NCI-H1930 (cell line): Measurements from ENCODE around the gene SRRD.
"Not testable (repeated sequence)": the region's sequence is repeated elsewhere in the genome, so short reads cannot be mapped to it uniquely, and the experiment has no call there.

Experiments used
- DNase-seq, 2 experiments: peaks; one replicate each; lab custom pipeline; 2025; lab: John Stamatoyannopoulos, UW

Gene SRRD, protein sequence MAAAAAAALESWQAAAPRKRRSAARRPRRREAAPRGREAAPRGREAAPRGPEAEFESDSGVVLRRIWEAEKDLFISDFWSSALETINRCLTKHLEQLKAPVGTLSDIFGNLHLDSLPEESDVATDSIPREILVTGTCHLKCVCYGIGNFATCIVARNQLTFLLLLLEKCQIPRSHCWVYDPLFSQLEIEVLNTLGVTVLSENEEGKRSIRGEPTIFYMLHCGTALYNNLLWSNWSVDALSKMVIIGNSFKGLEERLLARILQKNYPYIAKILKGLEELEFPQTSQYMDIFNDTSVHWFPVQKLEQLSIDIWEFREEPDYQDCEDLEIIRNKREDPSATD

DNA sequence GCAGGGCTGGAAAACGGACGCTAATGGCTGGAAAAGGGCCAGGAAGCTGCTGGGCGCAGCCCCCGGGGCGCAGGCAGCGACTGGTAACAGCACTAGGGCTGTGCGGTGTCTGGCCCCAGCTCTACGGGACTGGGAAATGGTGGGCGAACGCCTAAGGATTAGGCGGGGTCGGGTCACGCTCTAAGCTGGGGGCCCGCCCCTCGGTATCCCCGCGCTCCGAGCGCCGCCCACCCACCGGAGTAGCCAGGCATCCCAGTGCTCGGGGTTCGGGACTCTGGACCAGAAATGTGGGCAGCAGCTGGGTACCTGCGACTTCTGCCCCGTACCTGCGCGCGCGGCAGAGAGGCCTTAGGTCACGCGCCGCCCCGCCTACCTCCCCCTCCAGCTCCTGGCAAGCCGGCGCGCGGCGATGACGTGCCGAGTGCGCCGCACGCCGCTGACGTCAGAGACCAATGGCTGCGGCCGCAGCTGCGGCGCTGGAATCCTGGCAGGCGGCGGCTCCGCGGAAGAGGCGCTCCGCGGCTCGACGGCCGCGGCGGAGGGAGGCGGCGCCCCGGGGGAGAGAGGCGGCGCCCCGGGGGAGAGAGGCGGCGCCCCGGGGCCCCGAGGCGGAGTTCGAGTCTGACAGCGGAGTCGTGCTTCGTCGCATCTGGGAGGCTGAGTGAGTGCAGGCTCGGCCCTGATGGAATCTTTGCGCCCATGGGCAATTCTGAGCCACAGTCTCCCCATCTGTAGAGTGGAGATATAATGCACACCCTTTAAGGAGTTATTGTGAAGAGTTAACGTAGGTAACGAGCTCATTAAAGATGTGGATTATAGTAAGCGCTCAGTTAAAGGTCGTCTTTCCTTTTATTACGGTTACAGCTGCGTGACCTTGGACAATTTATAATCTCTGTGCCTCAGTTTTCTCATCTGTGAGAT lies at the start of gene SRRD, which contains the start of gene HPS4:
SRRD (plus strand) TSS at position 439 of the 921 bp plus-strand sequence; CDS start at position 453, 14 bp downstream.
HPS4 (minus strand) TSS at position 345 of the 921 bp plus-strand sequence. CDS start 2,021 bp downstream, outside the sequence.
- DNase-seq, result peak; percentile 73 to 90

DNA sequence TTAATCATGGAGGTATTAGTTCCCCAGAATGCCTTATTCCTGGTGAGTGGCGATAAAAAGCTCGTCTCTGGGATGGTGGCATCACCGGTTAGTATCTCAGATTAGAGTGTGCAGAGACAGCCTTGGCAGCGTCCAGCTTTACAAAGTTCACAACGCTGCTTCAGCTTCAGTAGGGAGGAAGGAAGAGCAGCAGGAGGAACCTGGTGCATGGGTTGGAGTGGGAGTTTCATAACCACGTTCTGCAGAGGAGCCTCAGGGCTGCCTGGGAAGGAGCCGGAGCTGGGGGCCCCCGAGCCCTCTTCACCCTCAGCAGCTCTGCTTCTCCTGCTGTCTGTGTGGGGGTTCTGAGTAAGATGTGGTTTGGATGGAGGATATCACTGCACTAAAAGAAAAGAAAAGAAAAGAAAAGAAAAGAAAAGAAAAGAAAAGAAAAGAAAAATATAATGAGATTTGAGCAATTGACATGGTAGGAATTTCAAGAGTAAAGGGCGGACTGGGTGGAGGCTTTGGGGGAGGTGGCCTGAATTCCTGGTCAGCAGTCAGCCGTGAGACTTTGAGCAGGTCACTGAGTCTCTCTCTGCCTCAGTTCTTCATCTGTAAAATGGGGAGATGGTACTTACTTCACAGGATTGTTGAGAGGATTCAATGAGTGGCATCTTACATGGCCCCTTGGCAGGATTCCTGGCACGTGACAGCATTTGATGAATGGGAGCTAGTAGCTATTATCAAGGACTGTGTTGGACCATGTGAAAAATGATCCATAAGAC lies 48.2 kb upstream of the SRRD start:
- DNase-seq, result no peak

DNA sequence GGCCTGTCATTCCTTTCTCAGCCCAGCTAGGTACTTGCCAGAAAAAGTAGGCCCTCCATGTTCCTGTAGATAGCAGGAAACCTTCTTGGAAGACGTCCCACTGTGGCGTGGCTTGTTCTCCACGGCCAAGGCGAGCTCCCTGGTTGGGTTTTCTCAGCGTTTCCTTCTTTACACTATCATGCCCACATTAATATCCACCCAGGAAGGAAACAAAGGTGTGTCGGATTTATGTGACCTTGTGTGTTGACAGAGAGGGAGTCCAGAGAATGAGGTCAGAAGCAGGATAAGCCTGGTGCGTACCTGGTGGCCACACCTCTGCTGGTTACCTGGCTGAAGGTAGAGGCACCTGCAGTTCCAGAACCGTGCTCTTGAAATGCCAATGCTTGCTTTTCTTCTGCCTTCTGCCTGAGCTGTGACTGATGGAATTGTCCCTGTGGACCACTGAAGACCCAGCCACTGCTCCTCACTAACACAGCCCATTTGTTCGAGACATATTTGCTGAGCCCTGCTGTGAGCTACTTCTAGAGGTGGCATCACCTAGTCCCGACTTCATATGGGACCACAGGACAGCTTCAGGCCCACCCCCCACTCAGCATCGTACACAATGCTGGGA lies 46.7 kb upstream of the SRRD start:
- DNase-seq, result no peak

DNA sequence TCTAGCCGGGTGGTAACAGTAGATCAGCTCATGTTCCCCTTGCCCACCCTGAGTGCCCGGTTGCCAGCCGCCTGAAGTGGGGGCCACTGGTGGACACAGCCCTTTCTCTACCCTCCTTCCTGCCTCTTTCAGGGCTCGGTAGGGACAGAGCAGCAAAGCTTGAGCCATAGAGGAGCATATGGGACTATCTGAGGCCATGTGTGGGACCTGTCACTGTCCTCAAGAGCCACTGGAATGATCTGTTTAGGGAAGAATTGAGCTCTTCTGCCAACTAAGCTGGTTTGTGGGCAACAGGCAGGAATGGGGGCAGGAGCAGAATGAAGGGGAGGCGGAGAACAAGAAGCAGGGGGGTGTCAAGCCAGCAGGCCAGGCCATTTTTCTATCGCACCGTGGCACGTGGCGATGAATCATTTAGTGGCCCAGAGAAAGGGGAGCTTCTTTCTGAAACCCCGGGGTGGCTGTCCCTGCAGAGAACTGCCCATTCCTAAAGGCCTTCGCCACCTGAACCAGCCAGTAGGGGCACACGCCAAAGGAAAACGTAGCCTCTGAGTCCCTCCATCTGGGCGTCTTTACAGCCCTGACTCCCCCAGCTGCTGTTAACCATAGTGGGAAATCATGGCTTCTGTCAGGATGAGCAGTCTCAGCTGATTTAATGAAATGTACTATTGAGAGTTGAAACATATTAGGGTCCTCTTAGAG lies 45.8 kb upstream of the SRRD start:
- DNase-seq, result no peak

DNA sequence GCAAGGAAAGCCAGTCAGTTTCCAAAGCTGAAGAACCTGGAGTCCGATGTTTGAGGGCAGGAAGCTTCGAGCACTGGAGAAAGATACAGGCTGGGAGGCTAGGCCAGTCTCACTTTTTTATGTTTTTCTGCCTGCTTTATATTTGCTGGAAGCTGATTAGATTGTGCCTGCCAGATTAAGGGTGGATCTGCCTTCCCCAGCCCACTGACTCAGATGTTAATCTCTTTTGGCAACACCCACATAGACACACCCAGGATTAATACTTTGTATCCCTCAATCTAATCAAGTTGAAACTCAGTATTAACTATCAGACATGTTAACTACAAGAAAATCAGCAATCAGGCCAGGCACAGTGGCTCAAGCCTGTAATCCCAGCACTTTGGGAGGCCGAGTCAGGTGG lies 44.9 kb upstream of the SRRD start:
- DNase-seq, result not testable (repeated sequence)

DNA sequence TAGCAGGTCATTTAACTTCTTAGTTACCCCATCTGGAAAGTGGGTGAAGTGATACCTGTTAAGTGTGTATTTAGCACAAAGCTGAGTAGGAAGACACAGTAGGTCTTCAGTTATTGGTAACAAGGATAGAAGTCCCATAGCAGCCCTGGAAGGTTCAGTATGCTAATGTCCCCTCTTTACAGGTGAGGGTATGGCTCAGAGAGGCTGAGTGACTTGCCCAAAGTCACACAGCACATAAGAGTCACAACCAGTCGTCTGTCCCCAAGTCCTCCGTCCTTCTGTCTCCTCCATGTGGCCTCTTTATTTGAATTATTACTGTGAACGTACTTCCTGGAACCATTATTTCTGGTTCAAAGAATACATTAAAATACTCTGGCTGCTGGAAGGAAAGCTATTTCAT lies 44.1 kb upstream of the SRRD start:
- DNase-seq, result no peak

DNA sequence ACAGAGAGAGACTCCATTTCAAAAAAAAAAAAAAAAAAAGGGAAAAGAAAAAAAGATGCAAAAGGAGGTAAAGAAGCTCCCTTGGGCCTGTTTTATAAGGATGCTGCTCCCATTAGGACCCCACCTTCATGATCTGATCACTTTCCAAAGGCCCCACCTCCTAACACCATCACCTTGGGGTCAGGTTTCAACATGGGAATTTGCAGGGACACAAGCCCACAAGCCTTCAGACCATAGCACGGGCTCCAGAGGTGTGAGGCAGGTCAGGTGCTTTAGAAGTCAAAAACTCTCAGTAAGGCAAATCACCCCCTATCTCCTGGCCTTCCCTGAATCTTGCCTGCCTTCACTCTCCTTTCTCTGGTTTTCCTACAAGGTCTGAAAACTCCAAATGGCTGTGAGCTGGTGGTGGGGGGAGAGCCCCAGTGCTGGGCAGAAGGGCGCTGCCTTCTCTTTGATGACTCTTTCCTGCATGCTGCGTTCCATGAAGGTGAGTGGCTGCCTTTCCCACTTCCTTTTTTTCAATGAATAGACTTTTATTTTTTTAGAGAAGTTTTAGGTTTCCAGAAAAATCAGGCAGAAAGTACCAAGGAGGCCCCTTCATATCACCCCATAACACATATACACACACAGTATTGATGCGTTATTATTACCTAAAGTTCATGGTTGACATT lies 41.5 kb upstream of the SRRD start:
- DNase-seq, result no peak

DNA sequence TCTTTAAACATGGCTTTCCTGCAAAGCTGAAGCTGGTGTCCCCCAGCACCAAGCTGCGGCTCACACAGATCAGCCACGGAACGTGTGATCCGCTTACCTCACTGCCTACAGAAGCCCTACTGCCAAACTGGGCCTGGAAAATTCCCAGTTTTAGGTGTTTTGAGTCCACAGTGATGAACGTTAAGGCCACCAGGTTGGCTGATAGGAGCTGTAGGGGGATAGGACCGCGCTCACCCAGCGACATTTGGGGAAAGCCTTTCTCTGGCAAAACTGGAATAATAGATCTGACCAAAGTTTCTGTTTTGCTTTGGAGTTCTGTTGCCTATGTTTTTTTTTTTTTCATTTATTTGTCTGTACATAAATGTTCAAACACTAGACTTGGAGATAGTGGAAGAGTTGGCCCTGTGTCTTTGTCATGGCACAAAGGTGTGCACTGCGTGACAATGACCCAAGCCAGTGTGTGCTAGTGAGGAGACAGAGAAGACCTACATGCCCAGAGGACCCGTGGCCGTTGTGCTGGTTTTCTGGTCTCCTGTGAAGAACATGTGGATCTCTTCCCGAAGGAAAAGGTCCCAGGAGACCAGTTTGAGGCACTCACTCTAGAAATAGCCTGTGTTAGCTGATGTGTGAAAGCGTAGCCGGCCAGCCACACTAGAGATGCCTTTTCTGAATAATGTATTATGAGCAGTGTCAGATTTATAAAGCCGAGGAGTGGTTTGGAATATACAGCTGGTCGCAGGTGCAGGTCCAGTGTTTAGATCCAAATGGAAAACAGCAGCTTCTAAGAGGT lies 39.6 kb upstream of the SRRD start:
- DNase-seq, result no peak

DNA sequence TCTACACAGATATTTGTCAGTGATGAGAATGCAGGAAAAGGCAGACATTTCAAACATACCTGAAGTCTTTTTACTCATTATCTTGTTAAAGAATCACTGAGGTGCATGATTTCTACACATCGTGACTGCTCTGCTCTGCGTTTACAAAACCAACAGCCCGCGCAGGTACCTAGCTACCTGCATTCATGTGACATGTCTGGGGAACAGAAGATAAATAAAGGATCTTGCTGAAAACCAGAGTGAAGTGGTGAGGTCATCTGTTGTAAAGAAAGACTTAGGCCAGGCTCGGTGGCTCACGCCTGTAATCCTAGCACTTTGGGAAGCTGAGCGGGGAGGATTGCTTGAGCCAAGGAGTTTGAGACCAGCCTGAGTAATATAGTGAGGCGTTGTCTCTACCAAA lies 38.9 kb upstream of the SRRD start:
- no peak for DNase-seq

DNA sequence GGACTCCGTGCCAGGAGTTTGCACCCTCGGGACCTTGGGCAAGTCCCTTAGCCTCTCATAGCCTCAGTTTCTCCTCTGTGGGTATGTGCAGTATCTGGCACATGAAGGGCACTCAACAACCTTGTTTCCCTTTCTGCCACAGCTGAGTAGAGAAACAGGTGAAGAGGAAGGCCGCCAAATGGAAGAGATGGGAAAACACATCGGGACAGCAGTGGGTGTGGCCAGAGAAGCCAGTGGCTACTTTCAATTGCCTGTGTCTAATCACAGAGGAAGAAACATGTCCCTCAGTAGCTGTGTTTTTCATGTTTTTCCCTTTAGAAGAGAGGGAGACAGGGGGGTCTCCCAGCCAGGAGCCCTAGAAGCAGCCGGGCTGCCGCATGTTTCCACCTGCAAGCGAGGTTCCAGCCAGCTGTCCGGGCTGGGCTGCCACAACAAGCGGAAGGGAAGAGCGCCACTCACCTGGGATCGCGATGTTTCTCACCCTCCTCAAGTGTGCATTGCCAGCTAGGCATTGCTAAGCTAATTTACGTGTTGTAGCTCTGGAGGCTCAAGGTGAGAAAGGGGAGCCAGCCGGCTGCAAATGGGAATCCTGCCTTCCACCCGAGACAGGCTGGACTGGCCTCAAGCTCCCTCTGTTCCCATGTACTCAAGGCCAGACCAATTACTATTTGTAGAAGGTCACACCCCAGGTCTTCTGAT lies 38.0 kb upstream of the SRRD start:
- no peak for DNase-seq

DNA sequence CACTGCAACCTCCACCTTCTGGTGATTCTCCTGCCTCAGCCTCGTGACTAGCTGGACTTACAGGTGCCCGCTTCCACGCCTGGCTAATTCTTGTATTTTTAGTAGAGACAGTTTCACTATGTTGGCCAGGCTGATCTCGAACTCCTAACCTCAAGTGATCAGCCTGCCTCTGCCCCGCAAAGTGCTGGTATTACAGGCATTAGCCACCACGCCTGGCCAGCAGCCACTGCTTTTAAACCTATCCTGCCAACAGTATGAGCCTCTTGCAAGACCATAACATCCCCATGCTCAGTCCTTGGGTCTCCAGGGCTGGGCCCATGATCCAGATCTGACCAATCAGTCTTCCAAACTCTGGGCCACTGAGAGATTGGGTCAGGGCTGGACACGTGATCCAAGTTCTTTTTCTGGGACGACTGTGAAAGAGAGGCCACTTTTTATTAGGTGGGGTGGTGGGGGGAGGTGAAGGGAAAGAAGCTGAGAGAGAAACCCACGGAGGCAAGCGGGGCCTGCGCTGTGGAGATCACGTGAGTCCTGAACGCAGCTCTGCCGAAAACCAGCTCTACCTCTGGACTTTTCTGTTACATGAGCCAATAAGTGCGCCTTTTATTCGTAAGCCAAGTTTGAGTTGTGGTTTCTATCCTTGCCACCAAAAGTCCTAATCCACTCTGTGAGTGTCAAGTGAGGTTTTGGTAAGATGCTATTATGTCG lies 36.7 kb upstream of the SRRD start:
- no peak for DNase-seq

DNA sequence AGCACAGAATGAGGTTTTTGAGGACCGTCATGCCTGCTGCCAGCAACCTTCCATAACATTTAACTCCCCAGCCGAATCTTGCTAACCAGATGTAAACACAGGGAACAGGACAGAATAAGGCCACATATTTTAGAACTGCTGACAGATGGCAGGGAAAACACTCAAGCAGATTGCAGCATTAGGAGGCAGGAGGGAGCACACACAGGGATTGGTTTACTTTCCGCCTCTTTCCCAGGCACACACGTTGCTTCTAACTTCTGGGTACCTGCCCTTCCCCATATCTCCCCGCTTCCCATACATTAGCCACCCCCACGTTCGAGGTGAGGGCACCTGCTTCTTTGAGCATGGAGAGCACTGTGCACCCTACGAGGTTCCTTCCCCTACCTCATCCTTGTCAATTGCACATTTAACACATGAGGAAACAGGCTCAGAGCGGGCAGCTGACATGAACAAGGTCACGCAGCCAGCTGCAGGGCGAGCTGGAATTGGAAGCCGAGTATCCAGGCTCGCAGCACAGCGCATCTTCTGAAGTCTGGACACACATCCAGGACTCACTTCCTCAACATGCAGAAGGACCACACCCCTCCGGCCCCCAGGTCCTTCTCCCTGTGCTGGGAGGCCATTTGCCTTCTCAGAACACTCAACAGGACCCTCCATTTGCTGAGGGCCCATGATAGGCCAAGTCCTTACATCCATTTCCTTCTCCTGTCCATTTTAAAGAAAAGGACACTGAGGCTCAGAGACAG lies 35.9 kb upstream of the SRRD start:
- DNase-seq, result no peak

DNA sequence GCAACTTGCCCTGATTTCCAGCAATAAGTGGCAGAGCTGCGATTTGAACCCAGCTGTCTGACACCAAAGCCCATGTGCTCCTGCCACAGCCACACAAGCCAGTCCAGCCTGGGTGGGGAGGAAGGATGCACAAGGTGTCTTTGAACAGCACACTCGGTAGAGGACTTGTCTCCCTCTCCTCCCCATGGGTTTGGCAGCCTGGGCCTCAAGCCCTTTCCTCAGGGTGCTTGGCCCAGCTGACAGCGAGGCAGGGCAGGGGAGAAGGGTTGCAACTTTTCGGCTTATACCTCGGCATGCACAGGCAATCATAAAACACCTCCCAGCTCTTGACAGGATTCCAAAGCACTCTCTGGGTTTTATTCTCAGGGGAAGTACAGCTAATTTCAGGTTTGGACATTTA lies 35.3 kb upstream of the SRRD start:
- no peak for DNase-seq

DNA sequence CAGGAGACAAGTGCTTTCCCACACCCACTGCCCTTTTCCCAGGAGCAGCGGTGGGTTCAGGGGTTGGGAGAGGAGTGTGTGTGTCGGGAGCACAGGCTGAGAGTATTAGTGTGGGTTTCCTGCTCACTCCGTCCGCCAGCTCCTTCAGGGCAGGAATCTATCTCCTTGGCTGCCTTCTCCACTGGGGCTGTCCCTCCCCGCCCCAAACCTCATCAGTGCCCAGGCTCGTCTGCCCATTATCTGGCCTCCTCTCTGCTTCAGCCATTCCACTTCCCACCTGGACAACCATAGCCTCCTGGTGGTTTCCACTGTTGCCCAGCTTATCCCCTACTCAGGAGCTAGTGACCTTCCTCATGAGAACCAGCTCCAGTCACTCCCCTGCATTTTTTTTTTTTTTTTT lies 34.7 kb upstream of the SRRD start:
- DNase-seq, result no peak

DNA sequence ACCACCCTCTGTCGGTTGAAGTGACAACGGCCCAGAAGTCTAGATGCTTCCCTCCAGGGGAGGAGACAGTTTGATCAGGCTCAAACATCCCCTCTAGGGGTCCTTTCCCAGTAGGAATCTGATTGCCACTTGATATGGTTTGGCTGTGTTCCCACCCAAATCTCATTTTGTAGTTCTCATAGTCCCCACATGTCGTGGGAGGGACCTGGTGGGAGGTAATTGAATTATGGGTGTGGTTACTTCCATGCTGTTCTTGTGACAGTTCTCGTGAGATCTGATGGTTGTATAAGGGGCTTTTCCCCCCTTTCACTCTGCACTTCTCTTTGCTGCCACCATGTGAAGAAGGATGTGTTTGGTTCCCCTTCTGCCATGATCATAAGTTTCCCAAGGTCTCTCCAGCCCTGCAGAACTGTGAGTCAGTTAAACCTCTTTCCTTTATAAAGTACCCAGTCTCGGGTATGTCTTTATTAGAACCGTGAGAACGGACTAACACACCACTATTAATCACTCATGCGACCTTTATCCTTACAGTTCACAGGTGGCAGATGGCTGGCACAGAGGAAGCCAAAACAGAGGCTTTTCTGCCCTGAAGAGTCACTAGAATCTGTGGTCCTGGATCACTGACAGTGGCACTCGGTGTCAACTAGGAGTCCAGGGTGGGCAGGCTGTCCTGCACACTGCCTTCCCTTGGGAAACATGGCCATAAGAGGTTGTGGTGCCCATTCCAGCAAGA lies 33.1 kb upstream of the SRRD start:
- no peak for DNase-seq

DNA sequence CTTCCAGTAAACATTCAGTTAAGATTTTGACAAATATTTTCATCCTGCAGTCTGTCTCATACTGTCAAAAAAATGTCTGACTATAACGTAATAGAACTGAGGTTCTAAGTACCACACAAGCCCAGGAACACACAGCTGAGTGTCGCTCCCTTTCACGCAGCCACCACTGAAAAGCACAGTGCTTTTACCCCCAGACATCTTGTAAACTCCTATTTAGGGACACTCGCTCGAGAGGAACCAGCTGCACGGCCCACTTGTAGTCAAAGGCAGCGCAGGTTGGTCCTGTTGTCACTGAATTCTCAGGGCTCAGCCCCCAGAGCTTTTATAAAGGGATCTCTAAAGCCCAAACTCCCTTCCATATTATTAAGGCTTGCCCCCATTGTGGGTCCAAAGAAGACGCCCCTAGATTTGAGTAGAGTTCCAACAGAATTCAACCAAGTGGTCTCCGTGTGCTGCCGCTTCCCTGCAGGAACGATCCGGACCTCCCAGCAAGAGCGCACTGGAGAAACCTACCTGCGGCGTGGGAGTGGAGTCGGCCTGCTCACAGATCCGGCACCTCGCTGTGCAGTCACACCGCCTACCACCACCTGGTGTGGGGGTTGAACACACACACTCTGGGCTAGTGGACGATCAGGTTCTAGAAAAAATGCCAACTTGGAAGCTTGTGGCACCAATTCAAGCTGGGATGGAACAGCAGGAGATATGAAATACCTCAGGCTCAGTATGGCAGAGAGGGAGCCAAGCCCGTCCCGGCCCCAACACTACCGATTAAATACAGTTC lies 31.3 kb upstream of the SRRD start:
- no peak for DNase-seq
